ENCODE data around the gene ARHGEF39.

ARHGEF39 gene

GRCh38 chr9:35664531-35665470 is at the start of gene ARHGEF39:
Gene ARHGEF39, minus strand, starts transcription at chr9:35665195. Its CDS starts 26 bp downstream, at chr9:35665169.
- DNase-seq (ENCODE audit: low read depth, low spot score), result peak; percentile 36

DNA sequence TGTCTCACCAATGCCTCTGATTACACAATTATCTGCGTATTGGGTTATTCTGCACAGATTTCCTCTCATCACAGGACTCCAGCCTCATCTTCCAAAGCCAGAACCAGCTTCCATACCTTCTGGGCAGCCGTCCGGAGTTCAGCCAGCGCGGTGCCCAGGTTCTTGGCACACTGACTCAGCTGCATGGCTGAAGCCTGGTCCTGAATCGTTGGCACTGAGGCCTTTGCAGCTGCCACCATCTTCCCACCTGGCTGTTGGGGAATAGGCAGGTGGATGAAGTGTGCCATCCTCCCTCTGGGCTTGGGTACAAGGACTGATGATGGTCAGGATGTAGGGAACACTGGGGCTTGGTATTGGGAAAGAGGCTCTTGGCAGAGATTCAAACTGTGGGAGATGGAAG is 49.1 kb upstream of the ARHGEF39 start:
- DNase-seq (ENCODE audit: low read depth, low spot score), result no peak

DNA sequence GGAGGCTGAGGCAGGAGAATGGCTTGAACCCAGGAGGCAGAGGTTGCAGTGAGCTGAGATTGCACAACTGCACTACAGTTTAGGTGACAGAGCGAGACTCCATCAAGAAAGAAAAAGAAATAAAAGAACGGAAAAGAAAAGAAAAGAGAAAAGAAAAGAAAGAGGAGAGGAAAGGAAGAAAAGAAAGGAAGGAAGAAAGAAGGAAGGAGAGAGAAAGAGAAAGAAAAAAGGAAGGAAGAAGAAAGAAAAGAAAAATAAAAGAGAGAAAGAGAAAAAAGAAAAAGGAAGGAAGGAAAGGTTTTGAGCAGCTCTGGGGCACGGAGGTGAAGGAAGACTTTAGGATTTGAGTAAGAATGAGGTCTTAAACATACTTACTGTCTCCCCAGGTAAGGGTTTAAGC is 48.6 kb upstream of the ARHGEF39 start:
- no peak for DNase-seq (ENCODE audit: low read depth, low spot score)

DNA sequence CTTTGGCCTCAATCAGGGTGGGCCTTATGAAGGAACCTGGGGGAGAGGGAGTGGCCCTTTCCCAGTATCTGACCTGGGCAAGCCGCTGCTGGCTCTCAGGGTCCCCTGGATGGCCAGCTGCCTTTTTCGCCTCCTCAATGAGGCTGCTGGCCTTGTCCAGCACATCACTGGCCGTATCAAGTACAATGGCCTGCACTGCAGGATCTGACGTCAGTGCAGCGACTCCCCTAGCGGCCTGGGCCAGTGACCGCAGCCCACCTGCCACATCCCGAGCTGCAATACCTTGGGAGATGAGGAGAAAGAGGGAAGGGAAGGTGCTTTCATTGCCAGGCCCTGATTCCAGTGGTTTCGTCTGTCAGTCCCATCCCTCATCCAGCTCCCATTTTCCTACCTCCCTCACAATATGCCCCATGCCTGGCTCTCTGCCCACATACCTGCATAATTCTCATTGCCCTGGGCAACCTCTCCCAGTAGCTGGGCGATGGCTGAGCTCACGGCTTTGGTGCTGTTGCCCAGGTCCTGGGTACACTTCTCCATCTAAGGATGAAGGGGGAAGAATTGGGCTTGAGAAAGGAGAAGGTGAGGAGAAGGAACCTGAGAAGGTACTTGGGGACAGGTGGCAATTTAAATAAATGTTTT is 47.9 kb upstream of the ARHGEF39 start:
- DNase-seq (ENCODE audit: low read depth, low spot score), result no peak

GRCh38 chr9:35711501-35712428 is 46.8 kb upstream of the ARHGEF39 start:
- DNase-seq (ENCODE audit: low read depth, low spot score), result no peak

- no peak for DNase-seq (ENCODE audit: low read depth, low spot score)
These were observed 46.0 kb upstream of the ARHGEF39 start for GRCh38 chr9:35710818-35711500.

GRCh38 chr9:35708146-35708545 is 43.2 kb upstream of the ARHGEF39 start:
- no peak for DNase-seq (ENCODE audit: low read depth, low spot score)

- no peak for DNase-seq (ENCODE audit: low read depth, low spot score)
These were observed 42.0 kb upstream of the ARHGEF39 start for GRCh38 chr9:35706951-35707350.

GRCh38 chr9:35705836-35706430 is 40.9 kb upstream of the ARHGEF39 start:
- DNase-seq (ENCODE audit: low read depth, low spot score), result no peak

DNA sequence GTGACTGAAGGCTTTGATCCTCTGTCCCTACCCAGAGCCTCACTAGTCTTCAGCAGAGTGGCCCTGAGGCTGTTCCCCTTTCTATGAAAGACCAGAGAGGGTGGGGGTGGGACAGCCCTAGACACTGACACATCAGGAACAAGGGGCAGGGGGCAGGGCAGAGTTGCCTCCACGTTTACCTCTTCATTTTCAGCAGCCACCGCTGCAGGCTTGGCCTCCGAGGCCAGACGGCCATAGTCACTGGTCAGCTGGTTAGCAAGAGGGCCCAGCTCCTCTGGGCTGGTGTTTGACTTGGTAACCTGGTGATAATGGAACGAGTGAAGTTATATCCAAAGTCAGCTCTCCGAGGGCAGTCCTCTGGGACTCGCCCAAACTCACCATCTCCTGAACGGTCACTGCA is 40.4 kb upstream of the ARHGEF39 start:
- no peak for DNase-seq (ENCODE audit: low read depth, low spot score)

DNA sequence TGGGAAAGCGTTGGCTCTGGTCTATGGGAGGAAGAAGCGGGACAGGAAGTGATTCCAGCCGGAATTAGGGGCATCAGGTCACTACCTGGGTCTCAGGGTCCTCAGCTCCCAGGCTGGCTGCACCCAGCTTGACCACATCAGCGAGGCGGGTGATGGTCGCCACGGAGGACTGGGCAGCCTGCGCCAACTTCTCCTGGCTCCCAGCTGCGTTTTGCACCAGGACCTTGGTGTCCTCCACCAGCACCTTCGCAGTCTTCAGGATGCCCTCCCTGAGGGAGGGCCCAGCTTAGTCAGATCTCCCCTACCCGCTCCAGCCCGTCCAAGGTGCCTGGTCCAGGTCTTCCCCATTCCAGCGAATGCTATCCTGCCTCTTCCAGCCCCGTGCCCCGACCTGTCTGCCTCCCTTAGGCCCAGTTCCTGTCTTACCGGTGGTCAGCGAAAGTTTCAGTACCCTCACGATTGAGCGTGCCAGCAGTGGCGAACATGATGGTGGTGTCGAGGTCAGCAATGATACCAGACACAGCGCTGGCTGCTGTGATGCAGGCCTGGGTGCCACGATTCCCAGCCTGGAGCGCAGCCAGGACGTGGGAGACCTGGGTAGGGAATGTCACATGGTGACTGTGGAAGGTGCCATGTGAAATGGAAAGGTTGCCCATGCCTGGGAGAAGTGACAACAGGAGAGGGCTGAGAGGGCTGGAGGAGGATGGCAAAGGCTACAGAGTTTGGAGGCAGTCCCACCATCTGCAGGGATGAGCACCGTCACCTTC is 39.1 kb upstream of the ARHGEF39 start:
- DNase-seq (ENCODE audit: low read depth, low spot score), result no peak

DNA sequence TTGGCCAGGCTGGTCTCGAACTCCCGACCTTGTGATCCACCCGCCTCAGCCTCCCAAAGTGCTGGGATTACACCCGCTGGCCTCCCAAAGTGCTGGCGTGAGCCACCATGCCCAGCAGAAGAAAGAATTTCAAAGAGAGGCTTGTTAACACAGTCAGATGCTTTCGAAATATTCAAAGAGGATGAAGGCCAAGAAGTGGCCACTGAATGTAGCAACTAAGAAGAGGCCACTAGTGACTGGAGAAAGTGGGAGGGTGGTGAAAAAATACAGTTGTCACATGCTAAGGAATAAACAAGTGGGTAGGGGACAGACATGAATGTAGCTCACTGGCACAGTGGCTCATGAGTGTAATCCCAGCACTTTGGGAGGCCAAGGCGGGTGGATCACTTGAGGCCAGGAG is 37.7 kb upstream of the ARHGEF39 start:
- DNase-seq (ENCODE audit: low read depth, low spot score), result no peak

GRCh38 chr9:35700942-35701341 is 35.9 kb upstream of the ARHGEF39 start:
- no peak for DNase-seq (ENCODE audit: low read depth, low spot score)

DNA sequence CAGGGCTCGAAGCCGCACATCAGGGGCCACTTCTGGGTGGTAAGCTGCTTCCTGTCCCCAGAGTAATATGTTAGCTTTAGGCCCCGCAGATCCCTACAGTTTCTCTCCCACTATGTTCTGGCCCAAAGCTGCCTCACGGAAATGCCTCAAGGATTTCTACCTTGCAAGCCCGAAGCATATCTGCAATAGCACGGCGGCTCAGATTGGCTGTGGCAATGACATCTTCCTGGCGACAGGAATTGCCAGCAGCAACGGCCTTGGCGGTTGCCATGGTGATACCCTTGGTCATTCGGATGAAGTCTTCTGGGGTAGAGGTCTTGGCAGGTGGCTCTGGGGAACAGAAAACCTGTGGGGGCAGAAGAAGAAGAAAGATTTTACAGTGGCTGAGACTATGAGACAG is 35.0 kb upstream of the ARHGEF39 start:
- no peak for DNase-seq (ENCODE audit: low read depth, low spot score)

- DNase-seq (ENCODE audit: low read depth, low spot score), result no peak
These were observed 33.2 kb upstream of the ARHGEF39 start for GRCh38 chr9:35698231-35698630.

DNA sequence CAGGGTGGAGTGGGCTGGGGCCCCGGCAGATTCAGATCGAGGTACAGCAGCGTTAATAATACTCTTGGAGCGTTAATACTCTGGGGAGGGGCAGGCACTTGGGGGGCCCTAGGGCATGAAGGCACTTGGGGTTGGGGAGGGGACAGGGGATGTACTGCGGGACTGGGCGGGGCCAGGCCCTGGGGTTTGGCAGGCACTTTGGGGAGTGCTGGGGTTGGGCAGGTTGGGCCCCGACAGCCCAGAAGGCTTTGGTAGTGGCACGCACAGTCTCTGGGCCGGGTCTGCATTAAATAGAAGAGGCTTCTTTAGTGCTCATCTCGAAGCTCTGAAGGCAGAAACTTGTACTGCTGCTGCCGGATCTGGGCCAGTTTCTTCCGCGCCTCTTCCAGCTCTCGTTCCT is 32.5 kb upstream of the ARHGEF39 start:
- no peak for DNase-seq (ENCODE audit: low read depth, low spot score)

DNA sequence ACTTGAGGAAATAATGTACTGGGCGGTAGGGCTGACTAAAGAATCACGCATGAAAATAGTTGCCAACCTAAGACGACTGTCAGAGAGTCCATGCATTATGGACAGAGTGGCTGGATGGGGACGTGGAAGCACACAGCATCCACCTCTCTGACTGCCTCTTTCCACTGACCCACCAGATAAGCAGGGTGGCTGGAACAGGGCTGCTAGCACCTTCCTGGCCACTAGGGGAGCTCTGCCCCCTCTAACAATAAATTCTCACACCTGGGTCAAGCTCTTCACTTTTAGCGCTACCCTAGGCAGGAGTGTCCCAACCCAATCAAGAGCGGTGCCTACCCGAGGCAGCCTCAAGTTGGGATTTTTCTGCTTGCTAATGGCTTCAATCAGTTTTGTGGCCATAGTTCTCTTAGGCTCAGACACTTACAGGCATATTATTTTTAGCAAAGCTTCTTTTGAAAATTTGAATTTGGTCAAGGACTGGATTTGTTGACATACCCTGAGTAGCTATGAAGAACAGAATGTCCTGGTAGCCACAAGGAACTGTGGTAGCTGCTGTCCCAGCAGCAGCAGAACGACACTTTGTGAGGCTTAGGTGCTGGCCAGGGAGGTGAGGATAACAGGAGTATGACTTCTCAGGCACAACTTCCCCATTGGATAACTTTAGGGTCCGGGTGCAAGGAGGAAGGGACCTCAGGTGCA is 31.7 kb upstream of the ARHGEF39 start:
- DNase-seq (ENCODE audit: low read depth, low spot score), result no peak

DNA sequence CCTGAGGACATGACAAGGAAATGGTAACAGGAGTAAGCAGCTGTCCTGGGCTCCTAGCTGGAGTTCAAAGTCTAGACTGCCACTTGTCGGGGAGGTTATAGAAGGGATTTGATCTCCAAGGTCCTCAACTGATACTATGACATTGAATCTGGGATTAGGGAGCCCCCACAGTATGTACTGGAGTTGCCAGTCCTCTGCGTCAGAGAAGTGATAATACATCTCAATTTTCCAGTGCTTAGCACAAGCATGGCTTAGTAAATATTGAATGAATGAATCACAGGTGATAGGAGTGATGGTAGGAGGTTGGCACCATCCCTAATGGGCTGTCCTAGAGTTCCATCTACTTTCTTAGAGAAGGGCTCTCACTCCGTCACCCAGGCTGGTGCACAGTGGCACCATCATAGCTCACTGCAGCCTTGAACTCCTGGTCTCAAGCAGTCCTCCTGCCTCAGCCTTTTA is 31.0 kb upstream of the ARHGEF39 start:
- DNase-seq (ENCODE audit: low read depth, low spot score), result no peak

GRCh38 chr9:35691757-35692301 is 26.8 kb upstream of the ARHGEF39 start:
- no peak for DNase-seq (ENCODE audit: low read depth, low spot score)
